Transverse colon (tissue), 4 donors: ENCODE results near the gene TFRC. TPM values are rescaled to one million over a fixed set of nuclear protein-coding genes. Genes with fewer than 3 reads are reported as not detected.

Experiments
- DNase-seq: peaks from one replicate; pipeline ENCODE4 v3.0.0-alpha.2; 2019
- H3K27ac ChIP-seq, 4 donors: fragments of 200-600 bp; sonication (generic); 2 replicates each; pipeline ENCODE4 v1.5.1; 2016 to 2018; ENCODE audit warnings: inconsistent platforms in 4 of 4
- H3K27me3 ChIP-seq: fragments of 200-600 bp; sonication (generic); 2 replicates; pipeline ENCODE4 v1.5.1; 2017; ENCODE audit warnings: inconsistent platforms
- H3K36me3 ChIP-seq, 4 donors: fragments of 200-600 bp; sonication (generic); 2 replicates each; pipeline ENCODE4 v1.5.1; 2017 to 2019; ENCODE audit warnings: inconsistent platforms in 4 of 4
- H3K4me1 ChIP-seq, 4 donors: fragments of 200-600 bp; sonication (generic); 2 replicates each; pipeline ENCODE4 v1.5.1; 2017 to 2020; ENCODE audit warnings: inconsistent platforms in 4 of 4
- H3K4me3 ChIP-seq, 4 donors: fragments of 200-600 bp; sonication (generic); 1 replicate in 1 of 4; 2 replicates in 3 of 4; pipeline versions ENCODE4 v1.5.1 to v1.6.1; 2017 to 2019; ENCODE audit warnings: inconsistent platforms in 4 of 4
- H3K9me3 ChIP-seq, 2 donors: fragments of 200-600 bp; sonication (generic); 2 replicates each; pipeline ENCODE4 v1.5.1; 2017 to 2019; ENCODE audit warnings: inconsistent platforms in 2 of 2
- EP300 ChIP-seq: sonication (generic); formaldehyde crosslinking; IDR thresholded peaks from one replicate; pipeline ENCODE4 v1.6.1; 2017; ENCODE audit warnings: antibody characterized with exemption, low read depth
- POLR2A ChIP-seq: fragments of 450-650 bp; IDR thresholded peaks from one replicate; pipeline ENCODE4 v1.6.1; 2016; ENCODE audit warnings: antibody characterized with exemption, mild to moderate bottlenecking, moderate library complexity
- POLR2AphosphoS5 ChIP-seq, 3 donors: sonication (generic); formaldehyde crosslinking; IDR thresholded peaks; one replicate each; pipeline ENCODE4 v1.6.1; 2016; ENCODE audit warnings: antibody characterized with exemption in 3 of 3
- WGBS, 2 donors: methylation state at CpG; one replicate each; pipeline ENCODE4 v1.1.5; 2018; ENCODE audit warnings: low coverage in 1 of 2; 5-methylcytosine and 5-hydroxymethylcytosine counted together
- in situ Hi-C, 4 donors: fragments of 200-750 bp; cut with MboI; loops; one replicate each; pipeline versions ENCODE4 v1.15.0 to v1.15.1; 2017; ENCODE audit warnings: low sequenced_read_pairs in 3 of 4, low pct_ligation_motif_present in 1 of 4, low pct_unique_long_range_greater_than_20kb in 1 of 4
- intact Hi-C: fragments of 100-400 bp; cut with DNase I; formaldehyde crosslinking; loops from one replicate; pipeline ENCODE4 v1.15.1; 2023; ENCODE audit warnings: low total_unique reads
- total RNA-seq, 4 donors: library from RNA; depleted of rRNA; stranded (reverse); fragments of >200 nt; gene quantifications; one replicate each; pipeline ENCODE4 v1.1.0, GENCODE V29; 2016
- TF ChIP-seq, protein P1 (sequence below), 5 experiments: fragments of 200-600 bp in 3 of 5; fragments of 450-650 bp in 2 of 5; sonication (generic) in 3 of 5; IDR thresholded peaks; 1 replicate in 2 of 5; 2 replicates in 3 of 5; pipeline ENCODE4 v1.5.1; 2016 to 2017; ENCODE audit warnings: antibody characterized with exemption in 5 of 5, inconsistent platforms in 3 of 5, mild to moderate bottlenecking in 2 of 5, moderate library complexity in 1 of 5

Gene TFRC
- total RNA-seq, 4 donors from 2014 or later, result 117 to 404 (median 181) TPM

DNA sequence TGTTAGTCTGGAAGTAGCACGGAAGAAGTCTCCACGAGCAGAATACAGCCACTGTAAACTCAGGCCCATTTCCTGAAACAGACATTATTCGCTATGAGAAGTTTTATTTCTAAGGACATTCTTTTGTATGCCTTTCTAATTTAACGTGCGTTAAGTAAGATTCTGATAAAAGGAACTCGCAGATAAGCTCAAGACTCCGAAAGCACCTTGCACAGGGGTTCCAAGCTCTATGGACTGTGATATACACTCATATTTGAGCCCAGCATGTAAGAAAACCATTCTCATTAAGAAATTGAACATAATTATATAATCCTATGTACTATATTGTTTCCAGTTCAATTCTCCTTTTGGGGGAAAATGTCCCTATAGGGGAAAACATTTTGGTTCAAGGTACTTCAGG is 28.4 kb downstream of the TFRC start:
- intact Hi-C loops (no loop called here), in situ Hi-C loops (no loop called here)
- H3K27ac ChIP-seq, result no peak overlapping the region
- H3K4me1 ChIP-seq, result no peaks in the 10 kb centered on the region
- no peaks in the 10 kb centered on the region for H3K9me3 ChIP-seq
- peaks cover 2 to 96% (median 49%) of the 10 kb centered on the region in 4 donors for H3K36me3 ChIP-seq
- no peak overlapping the region for H3K4me3 ChIP-seq
- DNase-seq, result no peak
- no peaks in the 10 kb centered on the region for H3K27me3 ChIP-seq
- WGBS, 2 donors, result 92% methylated on average over 7 of the region's 7 CpGs
- TF ChIP-seq EP300 (no peak), POLR2A (no peak), POLR2AphosphoS5 (IDR thresholded peaks at IDR 0.05) (no peak)
- TF ChIP-seq, protein P1, sequence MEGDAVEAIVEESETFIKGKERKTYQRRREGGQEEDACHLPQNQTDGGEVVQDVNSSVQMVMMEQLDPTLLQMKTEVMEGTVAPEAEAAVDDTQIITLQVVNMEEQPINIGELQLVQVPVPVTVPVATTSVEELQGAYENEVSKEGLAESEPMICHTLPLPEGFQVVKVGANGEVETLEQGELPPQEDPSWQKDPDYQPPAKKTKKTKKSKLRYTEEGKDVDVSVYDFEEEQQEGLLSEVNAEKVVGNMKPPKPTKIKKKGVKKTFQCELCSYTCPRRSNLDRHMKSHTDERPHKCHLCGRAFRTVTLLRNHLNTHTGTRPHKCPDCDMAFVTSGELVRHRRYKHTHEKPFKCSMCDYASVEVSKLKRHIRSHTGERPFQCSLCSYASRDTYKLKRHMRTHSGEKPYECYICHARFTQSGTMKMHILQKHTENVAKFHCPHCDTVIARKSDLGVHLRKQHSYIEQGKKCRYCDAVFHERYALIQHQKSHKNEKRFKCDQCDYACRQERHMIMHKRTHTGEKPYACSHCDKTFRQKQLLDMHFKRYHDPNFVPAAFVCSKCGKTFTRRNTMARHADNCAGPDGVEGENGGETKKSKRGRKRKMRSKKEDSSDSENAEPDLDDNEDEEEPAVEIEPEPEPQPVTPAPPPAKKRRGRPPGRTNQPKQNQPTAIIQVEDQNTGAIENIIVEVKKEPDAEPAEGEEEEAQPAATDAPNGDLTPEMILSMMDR (IDR thresholded peaks at IDR 0.05), result no peak

DNA sequence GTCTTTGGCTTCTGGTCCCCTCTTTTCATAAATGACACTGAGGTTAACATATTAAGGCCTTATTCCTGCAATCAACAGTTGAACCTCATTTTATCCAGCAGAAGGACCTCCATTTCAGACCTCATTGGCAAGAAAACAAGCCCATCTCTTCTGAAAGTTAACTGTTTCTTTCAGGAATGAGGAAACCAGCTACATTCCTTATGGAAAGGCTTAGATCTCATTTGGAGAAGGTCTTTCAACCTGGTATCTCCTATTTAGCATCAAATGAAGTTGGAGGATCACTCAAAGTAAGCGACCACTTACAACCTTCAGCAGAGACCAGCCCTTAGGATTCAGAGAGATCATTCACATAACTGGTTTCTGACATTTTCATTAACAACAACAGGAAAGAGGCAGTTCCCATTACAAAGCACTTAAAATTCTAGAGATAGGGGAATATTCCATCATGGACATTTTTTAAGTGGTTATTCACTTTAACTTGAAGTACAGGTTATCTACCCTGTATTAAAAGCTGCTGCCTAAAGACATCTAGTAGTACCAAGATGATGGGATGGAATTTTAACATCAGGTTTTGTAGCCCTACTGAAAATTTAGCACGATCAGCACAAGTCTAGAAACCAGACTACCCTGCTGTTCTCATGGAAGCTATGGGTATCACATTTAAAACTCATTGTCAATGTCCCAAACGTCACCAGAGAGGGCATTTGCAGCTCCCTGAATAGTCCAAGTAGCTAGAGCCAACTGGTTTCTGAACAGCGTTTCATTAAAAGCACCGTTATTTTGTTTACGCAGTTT is 30.4 kb downstream of the TFRC start:
- 90 to 97% methylated on average over 4 to 6 of the region's 6 CpGs for WGBS, 2 donors
- in situ Hi-C loops, result no loop called here

DNA sequence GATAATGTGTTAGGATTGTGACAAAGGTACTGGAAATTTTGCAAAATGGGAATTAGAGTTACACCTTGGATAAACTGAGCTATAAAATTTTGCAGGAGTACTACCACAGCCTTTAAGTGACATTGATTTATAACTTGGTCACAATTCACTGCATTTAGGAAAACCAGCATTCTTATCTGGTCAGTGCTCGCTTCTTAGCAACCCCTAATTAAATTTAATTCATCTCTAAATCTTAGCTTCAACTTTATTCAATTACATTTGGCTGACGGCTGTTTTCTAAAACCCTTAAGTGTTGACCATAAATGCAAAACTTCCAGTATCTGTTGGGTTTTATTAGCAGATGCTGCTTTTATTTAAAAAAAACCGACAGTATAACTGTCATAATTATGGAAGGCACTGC is 31.3 kb downstream of the TFRC start:
- no peaks in the 10 kb centered on the region for H3K4me1 ChIP-seq
- no peak overlapping the region for H3K27ac ChIP-seq
- no peaks in the 10 kb centered on the region for H3K9me3 ChIP-seq
- peaks cover 0 to 68% (median 31%) of the 10 kb centered on the region in 4 donors for H3K36me3 ChIP-seq
- in situ Hi-C loops, result no loop called here
- 62 to 70% methylated on average over 3 of the region's 3 CpGs for WGBS, 2 donors
- no peak for DNase-seq
- intact Hi-C loops, result no loop called here
- no peak for TF ChIP-seq EP300
- no peak for TF ChIP-seq POLR2A
- TF ChIP-seq, protein P1 (IDR thresholded peaks at IDR 0.05), result no peak
- TF ChIP-seq POLR2AphosphoS5 (IDR thresholded peaks at IDR 0.05), result no peak
- no peak overlapping the region for H3K4me3 ChIP-seq
- H3K27me3 ChIP-seq, result no peaks in the 10 kb centered on the region

More for the DNA sequence above, 30.4 kb downstream of the TFRC start:
- Histone ChIP-seq H3K4me3 (no peak overlapping the region), H3K4me1 (no peaks in the 10 kb centered on the region), H3K27ac (no peak overlapping the region), H3K36me3 (peaks cover 0 to 77% (median 38%) of the 10 kb centered on the region in 4 donors), H3K9me3 (no peaks in the 10 kb centered on the region), H3K27me3 (no peaks in the 10 kb centered on the region)
- intact Hi-C loops, result no loop called here
- no peak for DNase-seq
- TF ChIP-seq POLR2A (no peak), POLR2AphosphoS5 (IDR thresholded peaks at IDR 0.05) (no peak), EP300 (no peak)
- TF ChIP-seq, protein P1 (IDR thresholded peaks at IDR 0.05), result no peak

DNA sequence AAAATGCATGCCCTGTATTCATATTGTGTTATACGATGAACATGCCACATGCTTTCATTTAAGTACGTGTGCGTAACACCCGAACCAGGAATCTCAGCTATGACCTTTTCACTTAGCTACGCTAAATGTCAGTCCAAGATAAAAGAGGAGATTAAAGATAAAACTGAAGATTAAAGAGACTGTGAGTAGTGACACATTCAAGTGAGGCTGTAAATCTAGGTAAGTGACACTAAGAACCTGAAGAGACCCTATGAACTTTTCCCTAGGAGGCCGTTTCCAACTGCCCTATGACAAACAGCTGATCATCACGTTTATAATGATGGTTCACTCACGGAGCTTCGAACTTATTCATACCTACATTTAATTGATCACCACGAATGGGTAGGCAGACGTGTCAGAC is 32.2 kb downstream of the TFRC start:
- H3K4me3 ChIP-seq, result no peak overlapping the region
- H3K36me3 ChIP-seq, result peaks cover 0 to 58% (median 27%) of the 10 kb centered on the region in 4 donors
- in situ Hi-C loops (no loop called here), intact Hi-C loops (no loop called here)
- H3K9me3 ChIP-seq, result no peaks in the 10 kb centered on the region
- DNase-seq, result no peak
- TF ChIP-seq POLR2AphosphoS5 (IDR thresholded peaks at IDR 0.05) (no peak), EP300 (no peak), POLR2A (no peak)
- TF ChIP-seq, protein P1 (IDR thresholded peaks at IDR 0.05), result no peak
- H3K4me1 ChIP-seq, result no peaks in the 10 kb centered on the region
- WGBS, 2 donors, result 75 to 85% methylated on average over 6 to 11 of the region's 11 CpGs
- no peaks in the 10 kb centered on the region for H3K27me3 ChIP-seq
- H3K27ac ChIP-seq, result no peak overlapping the region
